Stimulated activated CD4-positive, alpha-beta T cell treated with anti-CD3 and anti-CD28 coated beads, Interleukin-12 subunit alpha, Interleukin-12 subunit beta, amount 100 ng/mL, for 48 hours (primary cell): ENCODE data around the gene CNPY1.
"Not testable (repeated sequence)": the region's sequence is repeated elsewhere in the genome, so short reads cannot be mapped to it uniquely, and the experiment has no call there.

Experiments
- DNase-seq, 3 donors: peaks; one replicate each; pipeline ENCODE4 v3.0.0-alpha.2; 2020; ENCODE audit warnings: low read depth in 2 of 3, low spot score in 1 of 3

CNPY1 gene

DNA sequence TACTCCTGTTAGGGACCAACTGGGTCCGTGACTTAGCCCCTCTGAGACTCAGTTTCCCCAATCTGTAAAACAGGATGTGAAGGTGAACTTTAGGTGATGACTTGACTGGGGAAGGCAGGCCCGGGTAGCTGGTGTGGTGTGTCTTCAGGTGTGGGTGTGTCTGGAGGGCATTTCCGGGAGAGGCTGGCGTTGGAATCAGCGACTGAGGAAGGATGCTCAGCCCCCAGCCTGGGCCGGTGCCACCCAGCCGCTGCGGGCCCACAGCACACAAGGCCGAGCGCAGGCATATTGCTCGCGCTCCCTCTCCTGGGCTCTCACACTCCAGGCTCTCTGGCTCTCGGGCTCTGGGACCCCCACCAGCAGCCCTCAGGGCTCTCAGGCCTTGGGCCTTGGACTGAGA, 31.7 kb upstream of the CNPY1 start:
- DNase-seq = no peak

DNA sequence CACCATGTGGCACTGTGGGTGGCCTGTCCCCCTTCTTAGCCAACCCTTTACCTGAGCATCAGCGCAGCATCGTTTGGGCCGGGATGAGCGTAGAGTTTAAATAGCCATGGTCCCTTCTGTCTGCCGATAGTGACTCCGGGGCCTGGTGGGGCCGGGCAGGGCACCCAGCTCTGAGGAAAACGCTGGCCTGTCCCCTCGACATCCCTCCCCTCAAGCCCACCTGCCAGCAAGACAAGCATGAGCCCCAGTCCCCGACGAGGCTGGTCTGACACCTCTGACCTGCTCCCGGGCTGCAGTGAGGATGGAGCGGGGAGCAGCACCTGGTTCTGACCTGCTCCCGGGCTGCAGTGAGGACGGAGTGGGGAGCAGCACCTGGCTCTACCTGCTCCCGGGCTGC, 31.1 kb upstream of the CNPY1 start:
- DNase-seq = no peak

DNA sequence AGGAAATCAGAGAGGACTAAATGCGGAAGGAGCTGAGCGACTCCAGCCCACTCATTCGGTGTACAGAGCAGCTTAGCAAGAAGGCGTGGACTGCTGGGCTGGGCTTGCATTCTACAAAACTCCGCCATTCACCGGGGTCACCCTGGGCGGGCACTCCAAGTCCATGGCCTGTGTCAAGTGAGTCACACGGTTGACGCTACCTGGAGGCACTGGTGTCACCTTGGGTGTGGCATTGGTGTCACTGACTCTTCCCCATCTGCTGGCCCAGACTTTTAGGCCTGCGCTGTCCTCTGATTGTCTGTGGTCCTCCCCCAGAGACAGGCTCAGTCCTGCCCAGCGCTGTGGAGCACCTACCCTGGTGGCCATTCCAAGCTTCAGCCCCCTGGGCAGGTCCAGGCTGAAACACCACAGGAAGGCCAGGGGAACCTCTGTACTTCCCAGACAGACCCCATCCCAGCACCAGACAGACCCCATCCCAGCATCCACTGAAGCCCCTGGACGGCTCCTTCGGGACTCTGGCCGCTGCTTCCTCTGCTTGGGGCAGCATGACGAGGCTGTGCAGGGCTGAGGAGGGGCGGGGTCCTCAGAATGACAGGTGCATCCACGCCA, 30.6 kb upstream of the CNPY1 start:
- no peak for DNase-seq

DNA sequence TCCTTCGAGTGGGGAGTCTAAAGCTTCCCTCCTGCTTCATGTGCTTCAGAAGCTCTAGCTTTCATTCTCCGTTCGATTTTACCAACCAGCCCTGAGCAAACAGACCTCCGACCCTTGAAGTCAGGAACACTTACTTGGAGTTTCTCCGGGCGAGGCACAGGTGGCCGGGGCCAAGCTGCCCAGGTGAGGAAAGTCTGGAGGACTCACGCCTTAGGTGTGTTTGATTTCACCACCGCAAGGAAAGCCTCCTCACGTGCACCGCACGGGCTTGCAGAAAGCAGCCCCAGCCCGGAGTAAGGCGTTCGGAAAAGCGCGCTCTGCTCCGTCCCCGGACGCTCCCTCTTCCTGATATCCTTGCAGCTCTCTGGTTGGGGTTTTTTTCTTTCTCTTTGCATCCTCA, 30.1 kb upstream of the CNPY1 start:
- no peak for DNase-seq

DNA sequence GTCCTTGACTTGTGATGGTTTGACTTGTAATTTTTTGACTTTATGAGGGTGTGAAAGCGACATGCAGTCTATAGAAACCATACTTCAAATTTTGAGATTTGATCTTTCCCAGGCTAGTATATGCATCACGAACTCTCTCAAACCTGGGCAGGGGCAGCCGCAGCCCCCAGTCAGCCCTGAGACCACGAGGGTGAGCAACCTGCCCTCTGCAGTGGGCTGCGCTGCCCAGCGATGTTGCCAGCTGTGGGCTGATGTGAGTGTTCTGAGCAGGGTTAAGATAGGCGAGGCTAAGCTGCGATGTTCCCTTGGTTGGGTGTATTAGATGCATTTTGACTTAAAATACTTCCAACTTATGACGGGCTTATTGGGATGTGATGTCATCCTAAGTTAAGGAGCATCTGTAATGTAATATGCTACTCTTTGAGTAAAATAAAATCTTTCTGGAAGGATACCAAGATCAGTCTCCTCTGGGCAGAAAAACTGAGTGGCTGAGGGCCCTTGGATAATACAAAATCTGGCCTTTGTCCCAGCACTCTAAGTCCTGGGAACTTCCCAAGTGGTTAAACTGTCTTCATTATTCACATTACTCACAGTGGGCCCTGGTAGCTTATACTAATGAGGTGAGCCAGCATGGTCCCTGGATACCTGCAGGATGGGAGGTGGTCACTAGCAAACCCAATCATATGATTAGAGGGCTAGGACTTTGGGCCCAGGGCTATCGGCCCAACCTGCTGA, 28.4 kb upstream of the CNPY1 start:
- DNase-seq = no peak

DNA sequence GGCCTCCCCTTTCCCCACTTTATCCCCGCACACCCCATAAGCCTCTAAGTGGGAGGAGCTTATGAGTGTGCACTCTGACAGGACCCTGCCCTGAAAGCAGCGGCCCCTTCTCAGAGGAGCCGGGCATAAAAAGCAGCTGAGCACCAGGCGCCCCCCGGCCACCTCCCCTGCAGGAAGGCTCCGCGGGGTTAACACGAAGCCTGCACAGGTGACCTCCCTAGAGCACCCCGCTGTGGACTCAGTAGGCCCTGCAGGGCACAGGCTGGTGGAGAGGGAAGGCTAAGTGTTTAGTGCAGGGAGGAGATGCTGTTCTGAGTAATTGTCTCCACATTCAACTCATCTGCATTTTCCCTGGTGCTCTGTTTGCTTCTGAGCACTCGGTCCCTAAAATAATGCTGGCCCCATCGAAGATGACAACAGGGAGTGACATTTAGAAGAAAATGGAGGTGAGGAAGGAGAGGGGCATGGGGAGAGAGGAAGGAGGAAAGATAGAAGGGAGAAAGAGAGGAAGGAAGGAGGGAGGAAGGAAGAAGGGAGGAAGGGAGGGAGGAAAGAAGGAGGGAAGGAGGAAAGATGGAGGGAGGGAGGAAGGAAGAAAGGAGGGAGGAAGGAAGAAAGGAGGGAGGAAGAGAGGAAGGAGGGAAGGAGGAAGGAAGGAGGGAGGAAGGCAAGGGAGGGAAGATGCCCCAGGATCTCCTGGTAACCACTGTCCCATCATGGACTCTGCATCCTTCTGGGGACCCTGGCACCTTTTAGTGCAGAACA, 25.4 kb upstream of the CNPY1 start:
- DNase-seq = no peak

DNA sequence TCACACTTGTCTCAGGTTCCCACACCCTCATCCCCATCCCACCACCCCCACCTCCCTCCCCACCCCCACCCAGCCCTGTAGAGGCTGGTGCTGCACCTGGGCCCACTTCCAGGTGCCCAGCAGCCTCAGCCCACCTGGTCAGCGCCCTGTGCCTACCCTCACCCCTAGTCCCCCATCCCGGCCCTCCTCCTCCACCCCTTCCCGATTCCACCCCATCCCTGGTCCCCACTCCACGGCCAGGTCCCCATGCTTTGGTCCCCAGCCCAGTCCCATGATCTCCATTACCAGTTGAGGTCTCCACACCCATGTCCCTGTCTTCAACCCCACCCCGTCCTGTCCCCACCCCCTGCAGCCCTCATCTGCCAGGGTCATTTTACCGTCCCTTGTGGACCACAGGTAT, 24.6 kb upstream of the CNPY1 start:
- no peak for DNase-seq

DNA sequence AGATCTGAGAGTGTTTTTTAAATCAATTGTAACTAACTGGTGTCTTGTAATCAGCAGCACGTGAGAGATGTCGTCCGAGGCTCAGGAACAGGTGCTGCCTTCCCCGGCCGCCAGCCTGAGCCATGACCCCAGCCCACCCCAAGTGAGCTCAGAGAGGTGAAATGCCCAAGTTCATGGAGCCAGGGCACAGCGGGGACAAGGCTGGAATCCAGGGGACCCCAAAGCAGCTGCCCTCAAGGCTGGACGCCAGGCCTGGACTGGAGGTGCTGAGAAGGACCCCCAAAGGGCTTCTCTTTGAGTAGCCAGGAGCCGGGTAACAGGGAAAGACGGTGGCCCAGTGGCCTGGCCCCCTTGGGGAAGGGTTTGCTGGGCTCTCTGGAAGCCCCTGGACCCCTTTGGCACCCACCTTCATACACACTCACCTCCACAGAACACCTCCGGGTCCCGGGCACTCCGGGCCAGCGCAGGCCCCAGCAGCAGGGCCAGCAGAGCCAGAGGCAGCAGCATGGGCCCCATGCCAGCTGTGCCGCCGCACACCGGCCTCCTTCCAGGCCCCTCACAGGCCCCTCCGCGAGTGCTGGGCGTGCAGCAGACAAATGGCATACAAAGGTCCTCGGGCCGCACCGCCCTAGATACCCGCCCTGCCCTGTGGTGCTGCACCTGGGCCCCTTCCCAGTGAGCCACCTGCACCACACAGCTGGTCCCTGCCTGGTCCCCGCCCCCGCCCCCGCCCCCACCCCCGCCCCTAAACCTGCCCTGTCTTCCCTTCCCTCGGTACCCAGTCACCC, 24.0 kb upstream of the CNPY1 start:
- DNase-seq = no peak

DNA sequence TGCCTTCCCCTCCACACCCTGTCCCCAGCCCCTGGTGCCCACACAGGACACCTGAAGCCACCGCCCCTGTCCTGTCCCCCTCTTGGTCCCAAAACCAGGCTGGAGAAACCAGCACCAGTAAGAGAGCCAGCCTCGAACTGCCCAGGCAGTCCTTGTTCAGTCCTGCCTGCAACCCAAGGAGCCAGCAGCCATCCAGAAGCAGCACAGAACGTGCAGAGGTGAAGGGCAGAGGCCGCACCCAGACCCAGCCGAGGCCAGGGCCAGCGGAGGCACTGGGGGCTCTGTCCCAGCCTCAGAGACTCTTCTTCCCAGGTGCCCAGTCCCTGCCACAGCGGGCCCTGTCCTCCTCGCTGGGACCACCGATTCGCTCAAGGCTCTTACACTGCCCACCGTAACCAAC, 23.3 kb upstream of the CNPY1 start:
- DNase-seq = no peak

DNA sequence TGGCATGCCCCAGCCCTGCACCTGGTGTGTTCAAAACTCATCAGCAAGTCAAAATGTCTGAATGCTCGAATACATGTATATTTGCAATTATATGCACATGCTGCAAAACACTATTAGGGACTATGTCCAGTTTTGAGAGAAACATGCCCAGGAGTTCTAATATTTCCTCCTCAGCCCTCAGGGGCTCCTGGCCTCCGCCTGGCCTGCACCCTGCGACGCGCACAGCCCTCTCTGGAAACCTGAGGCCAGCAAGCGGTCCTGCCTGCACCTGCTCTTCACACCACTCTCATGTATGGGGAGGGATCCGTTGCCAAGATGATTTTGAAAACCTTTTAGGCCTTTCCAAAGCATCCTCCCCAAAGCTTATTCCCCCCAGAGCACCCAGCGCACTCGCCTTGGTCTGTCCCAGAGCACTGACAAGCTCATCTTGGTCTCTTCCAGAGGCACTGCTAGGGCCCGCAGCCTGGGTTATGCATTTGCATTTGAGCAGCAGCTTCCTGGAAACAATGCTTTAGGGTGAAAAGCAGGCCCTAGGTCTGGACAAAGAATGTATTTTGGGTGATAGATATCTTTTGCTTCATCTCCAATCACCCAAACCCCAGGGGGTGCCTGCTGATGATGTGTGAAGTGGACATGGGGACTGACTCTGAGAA, 22.6 kb upstream of the CNPY1 start:
- DNase-seq = no peak

DNA sequence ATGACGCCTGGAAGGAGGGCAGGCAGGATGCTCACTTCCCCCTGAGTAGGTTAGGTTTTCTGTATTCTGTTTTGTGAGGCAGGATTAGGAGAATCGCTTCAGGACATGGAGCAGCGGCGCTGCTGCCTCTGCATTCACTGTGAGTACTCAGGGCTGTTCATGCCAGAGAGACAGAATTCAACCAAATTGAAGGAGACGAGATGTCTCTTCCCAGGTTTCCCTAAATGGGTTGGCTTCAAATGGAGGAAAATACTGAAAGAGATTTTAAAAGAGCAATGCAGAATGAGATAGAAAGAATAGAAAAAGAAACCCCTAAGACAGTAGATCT, 21.9 kb upstream of the CNPY1 start:
- DNase-seq = no peak

DNA sequence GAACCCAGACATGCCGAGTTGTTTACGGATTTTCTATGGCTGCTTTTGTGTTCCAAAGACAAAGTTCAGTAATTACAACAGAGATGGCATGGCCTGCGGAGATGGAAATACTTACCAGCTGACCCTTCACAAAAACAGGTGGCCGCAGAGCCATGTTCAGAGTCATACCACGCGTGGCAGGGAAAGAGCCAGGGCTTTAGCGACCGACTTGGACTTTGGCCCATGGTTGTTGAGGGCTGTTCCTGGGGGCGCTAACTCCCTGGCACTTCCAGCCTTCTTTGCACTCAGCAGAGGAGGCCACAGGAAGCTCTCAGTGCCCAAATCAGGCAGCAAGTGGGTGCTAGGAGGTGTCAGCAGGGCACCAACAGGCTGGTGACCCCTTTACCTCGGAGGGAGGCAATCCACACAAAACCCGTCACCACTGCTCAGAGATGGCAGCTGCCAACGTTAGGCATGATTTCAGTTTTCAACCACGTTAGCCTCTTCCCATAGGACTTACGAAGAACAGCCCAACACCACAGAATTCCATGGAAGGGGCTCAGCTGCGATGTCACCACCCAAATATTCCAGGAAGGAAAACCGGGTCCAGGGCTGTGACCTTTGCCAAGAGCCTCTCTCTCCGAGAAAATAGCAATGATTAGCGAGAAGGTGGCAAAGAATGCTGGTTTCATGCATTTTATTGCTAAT, 21.4 kb upstream of the CNPY1 start:
- no peak for DNase-seq

DNA sequence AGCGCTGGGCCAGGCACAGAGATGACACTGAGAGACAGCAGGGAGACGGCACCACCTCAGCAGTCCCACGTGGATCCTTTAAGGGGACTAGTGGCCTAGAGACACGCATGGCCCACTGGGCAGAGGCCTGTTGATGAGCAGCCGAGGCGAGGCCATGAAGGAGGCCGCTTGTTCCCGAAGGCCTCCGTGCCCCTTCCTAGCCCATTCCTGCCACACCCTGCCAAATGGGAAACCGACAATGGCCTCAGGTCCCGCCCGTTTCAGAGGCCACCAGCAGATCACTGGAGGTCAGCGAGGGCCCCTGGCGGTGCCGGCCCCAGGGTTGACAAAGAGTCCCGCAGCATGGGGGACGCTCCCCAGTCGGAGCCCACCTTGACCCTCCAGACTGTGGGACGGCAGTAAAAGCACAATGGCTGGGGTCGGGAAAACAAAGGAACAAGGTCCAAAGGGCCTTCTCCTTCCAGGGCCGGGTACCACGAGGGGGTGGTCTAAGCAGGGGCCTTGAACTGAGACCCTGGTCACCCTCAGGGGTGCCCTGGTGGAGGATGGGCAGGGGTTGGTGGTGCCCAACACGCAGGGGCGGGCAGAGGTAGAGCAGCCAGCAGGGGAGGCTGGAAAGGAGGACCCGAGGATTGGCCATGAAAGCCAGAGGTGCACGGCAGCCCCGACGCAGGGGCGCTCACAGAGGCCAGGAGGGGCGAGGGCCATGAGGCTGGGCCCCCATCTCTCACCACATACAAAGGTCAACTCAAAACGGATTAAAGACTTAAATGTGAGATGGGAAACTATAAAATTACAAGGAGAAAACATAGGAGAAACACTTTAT, 19.9 kb upstream of the CNPY1 start:
- DNase-seq = no peak

DNA sequence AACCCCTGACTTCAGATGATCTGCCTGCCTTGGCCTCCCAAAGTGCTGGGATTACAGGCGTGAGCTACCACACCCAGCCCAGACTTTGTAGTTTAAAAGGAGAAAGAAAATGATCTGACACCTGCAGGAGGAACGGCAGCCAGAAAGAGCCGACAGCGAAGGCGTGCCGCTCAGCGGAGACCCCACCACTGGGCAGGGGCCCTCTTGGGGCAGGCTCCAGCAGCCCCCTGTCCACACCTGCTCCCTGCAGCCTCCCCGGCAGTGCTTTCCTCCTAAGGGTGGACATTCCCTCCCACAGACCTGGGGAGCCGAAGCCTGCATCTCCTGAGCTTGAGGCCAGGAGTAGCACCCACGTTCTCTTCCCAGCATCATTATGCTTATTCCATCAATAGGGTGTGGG, 19.2 kb upstream of the CNPY1 start:
- no peak for DNase-seq

DNA sequence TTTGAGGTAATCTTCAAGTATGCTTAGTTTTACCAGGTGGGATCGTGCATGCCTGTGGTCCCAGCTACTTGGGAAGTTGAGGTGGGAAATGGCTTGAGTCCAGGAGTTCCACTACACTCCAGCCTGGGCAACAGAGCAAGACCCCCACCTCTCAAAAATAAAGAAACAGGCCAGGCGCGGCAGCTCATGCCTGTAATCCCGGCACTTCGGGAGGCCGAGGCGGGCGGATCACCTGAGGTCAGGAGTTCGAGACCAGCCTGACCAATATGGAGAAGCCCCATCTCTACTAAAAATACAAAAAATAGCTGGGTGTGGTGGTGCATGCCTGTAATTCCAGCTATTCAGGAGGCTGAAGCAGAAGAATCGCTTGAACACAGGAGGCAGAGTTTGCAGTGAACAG, 16.6 kb upstream of the CNPY1 start:
- not testable (repeated sequence) for DNase-seq

DNA sequence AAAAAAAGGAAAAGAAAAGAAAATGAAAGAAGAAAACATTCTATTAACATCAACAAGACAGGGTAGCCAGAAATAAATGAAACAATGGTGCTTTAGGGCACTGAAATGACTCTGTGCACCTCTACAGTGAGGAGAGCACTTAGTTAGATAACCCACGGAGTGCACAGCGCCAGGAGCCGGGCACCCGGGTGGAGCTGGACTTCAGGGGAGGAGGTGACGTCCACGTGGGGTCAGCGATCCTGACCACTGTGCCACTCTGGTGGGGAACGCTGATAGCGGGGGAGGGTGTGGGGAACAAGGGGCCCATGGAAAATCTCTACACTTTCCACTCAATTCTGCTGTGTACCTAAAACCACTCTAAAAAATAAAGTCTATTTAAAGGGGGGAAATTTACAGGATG, 15.7 kb upstream of the CNPY1 start:
- no peak for DNase-seq

DNA sequence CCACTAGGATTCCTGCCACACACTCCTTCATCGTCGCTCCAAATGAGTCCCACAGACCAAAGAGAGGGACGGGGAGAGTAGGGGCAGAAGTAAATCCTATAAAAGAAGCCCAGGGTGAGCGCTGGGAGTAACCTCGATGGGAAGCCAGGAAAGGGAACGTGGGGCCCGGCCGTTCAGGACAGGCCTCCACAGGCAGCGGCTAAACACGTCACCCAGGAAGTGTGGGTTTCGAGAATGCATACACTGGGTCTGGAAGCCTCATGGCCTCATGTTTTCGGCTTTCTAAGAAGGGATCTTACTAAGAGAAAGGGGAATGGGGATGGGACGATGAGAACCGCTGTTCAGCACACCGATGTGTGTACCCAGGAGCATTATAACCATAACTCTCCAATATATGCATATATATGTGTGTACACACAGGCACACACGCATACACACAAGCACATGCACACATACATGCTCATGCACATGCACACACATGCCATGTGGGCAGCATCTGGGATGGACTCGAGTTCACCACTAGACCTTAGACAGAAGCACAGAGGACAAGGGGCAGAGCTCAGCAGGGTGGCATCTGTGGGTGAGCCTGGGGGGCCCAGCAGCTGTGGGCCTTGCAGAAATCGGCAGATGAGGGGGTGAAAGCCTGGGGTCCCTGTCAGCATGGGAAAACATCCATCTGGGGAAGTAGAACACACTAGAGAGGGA, 14.8 kb upstream of the CNPY1 start:
- no peak for DNase-seq

DNA sequence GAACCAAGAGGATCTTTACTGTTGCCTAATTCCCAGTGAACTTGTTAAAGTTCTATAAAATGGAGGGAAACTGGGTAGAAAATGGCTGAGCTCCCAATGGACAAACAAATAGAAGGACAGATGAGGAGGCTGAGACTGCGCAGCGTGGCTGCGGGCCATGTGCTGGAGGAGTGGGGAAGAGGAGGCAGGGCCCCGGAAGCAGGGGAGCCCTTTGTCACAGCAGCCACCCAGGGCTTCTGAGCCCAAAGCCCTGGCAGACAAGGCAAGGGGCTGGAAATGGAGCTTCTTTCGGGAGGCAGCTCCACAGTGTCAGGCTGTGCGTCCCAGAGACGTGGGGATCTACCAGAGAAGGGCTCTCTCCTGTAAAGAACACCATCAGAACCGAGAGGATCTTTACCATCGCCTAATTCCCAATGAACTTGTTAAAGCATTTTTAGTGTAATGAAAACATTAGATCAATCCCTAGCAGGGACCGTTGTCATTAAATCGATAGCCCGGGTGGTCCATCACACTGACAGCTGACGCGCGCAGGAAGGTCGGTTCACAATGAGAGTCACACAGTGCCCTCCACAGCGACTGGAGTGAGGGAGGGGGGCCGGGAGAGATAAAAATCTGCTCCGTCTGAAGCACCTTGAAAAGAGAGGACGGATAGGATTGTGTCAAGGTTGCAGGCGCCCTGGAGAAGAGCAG, 14.0 kb upstream of the CNPY1 start:
- DNase-seq = no peak
